C4-2B (cell line): Measurements from ENCODE around the gene ST7L.

Experiments used
- H3K27ac ChIP-seq: fragments of 450-650 bp; 2 replicates; pipeline ENCODE4 v1.5.1; 2017
- ZFX ChIP-seq: fragments of 450-650 bp; IDR thresholded peaks from 2 replicates; pipeline ENCODE4 v1.6.1; 2017
- TF ChIP-seq, protein P1 (sequence below): fragments of 450-650 bp; conservative IDR thresholded peaks from 2 replicates; pipeline ENCODE4 v1.5.1; 2017; ENCODE audit warnings: mild to moderate bottlenecking

ST7L gene

DNA sequence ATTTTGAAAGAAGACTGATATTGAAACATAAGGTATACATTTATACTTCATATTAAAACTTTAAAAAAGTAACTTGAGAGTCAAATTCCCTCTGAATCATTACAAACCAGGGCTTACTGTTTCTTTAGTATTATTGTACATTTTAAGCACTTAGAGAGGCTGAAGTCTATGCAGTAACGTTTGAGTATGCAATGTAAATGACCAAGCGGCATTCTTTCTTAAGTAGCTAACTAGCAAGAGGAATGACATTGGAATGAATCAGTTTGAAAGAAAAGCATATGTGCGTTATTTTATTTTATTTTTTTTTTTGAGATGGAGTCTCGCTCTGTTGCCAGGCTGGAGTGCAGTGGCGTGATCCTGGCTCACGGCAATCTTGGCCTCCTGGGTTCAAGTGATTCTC lies 85.9 kb downstream of the ST7L start:
- H3K27ac ChIP-seq: no peak overlapping the region
- no peak for TF ChIP-seq ZFX
- TF ChIP-seq, protein P1, sequence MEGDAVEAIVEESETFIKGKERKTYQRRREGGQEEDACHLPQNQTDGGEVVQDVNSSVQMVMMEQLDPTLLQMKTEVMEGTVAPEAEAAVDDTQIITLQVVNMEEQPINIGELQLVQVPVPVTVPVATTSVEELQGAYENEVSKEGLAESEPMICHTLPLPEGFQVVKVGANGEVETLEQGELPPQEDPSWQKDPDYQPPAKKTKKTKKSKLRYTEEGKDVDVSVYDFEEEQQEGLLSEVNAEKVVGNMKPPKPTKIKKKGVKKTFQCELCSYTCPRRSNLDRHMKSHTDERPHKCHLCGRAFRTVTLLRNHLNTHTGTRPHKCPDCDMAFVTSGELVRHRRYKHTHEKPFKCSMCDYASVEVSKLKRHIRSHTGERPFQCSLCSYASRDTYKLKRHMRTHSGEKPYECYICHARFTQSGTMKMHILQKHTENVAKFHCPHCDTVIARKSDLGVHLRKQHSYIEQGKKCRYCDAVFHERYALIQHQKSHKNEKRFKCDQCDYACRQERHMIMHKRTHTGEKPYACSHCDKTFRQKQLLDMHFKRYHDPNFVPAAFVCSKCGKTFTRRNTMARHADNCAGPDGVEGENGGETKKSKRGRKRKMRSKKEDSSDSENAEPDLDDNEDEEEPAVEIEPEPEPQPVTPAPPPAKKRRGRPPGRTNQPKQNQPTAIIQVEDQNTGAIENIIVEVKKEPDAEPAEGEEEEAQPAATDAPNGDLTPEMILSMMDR: no peak

DNA sequence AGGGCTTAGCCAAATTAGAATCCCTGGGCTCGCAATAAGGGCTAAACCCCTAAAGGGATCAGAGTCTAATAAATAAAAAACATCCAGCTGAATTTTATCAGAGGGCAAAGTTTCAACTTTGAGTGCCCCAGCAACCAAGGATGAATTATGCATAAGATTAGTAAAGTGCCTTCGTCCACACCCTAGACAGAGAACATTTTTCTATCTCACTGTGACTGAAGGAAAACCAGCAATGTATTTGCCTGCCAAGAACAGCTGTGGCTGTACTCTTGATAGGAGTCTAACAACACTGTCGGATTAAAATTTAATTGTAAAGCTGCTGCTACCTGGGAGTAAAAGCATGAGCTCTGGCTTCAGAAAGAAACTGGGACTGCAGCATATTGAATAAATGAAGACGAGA lies 86.9 kb downstream of the ST7L start:
- TF ChIP-seq, protein P1: no peak
- no peak for TF ChIP-seq ZFX
- no peak overlapping the region for H3K27ac ChIP-seq

DNA sequence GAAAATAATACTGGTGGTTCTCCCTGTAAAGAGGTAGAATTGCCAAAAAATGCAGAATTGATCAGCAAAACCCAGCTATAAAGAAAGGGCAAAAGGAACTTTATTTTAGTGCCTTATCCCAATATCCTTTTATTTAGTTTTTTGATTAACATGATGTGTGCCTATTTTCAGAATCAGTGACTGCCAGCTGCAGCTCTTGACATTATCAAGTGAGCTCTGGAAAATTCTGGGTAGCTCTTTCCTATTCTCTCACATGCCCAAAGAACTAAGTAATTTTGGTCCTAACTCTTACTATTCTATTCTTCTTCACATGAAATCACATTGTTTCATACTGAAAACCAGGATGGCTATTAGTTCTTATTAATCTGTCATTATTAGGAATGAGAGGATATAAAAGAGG lies 88.1 kb downstream of the ST7L start:
- peak overlapping the region; percentile 54 for H3K27ac ChIP-seq
- TF ChIP-seq ZFX: no peak
- TF ChIP-seq, protein P1: no peak

DNA sequence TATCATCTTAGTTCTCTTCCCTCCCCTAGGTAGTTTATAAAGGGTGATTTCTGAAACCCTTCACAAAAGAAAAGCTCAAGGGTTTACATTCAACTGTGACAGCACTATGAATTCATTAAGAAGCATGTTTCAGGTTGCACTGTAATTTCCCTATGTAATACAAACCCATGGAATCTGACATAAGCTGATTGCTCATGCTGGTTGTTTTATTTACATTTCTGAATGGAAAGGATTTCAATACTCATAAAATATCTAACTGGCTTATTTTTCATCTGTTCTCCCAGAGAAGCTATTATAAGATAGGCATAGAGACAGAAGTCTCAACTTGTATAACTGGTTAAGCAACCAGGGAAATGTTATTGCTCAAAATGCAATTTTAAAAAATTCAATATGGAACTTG lies 89.6 kb downstream of the ST7L start:
- TF ChIP-seq, protein P1: no peak
- no peak for TF ChIP-seq ZFX
- H3K27ac ChIP-seq: peak overlapping the region; percentile 66; the same call in 1 of the 2 replicates

DNA sequence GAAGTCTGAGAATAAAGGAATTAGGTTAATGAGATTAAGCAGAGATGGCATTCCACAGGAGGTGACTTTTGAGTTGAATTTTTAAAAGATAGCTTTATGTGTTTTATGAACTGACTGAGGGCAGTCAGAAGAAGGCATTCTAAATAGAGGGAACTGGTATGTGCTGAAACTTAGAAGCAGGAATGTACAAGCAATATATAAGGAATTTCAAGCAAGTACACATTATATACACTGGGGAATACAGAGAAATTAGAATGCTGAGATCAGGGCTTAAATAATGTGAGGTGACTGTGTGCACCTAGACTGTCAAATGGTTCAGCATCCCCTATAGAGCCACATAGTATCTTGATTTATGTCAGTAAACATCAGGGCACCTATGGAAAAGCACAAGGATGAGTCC lies 90.9 kb downstream of the ST7L start:
- H3K27ac ChIP-seq: no peak overlapping the region
- no peak for TF ChIP-seq ZFX
- TF ChIP-seq, protein P1: no peak

DNA sequence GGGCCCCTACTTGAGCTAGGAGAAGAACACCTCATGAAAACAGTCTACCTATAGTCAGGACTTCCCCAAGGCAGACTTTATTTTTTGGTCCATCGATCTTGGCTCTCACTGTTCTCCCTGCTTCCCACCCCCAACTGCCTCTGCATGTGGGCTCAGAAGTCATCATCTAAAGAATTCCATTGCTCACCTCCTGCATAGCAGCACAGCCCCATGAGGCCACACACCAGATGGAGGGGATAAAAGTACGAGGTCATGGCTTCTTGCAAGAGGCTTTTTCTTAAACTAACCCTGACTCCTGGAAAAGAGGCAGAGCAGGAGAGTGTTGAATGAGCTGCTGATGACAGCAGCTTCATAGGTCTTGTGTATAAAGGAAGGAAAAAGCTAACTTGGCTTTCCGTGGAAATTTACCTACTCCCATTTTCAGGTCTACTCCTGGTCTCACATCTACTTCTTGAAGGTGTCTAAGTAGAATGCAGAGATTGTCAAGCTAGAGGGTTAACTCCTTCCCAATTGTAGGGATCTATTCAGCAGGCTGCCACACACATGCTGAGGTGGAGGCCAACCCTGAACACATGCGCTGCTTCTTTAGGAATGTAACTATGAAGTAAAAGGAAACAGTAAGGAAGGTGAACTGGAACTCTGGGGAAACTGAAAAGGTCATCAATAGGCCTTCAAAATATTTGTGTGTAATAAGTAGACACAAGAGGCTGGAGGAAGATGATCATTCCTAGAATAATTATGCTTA lies 91.5 kb downstream of the ST7L start:
- no peak overlapping the region for H3K27ac ChIP-seq
- TF ChIP-seq, protein P1: no peak
- TF ChIP-seq ZFX: no peak

DNA sequence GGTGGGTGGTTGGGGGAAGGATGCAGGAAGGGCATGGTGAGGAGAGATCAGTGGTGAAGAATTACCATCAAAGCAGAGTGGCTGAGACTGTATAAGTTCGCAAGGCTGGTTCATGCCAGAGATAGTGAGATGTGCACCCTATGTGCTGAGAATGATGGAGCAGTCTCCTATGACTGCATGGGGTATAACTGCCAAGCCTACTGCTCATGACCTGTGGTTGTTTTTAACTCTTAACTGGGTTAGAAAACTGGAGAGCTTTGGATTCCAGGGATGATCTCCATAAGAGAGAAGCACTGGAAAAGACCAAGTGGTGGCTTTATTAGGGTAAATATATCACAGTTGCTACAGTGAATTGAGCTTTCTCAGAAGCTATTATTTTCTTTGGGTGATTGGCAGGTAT lies 94.0 kb downstream of the ST7L start:
- H3K27ac ChIP-seq: no peak overlapping the region
- TF ChIP-seq, protein P1: no peak
